LNCaP clone FGC (cell line): ENCODE measurements around the gene FAM107A.

Experiments used
- DNase-seq: peaks from one replicate; pipeline ENCODE4 v3.0.0-alpha.2; 2011; ENCODE audit warnings: low read depth
- H3K4me3 ChIP-seq: 2 replicates; pipeline ENCODE4 v1.5.1; 2011; ENCODE audit warnings: mild to moderate bottlenecking, low read depth, low read length, control low read depth
- TF ChIP-seq, protein P1 (sequence below): IDR thresholded peaks from 2 replicates; pipeline ENCODE4 v1.5.1; 2012; ENCODE audit warnings: mild to moderate bottlenecking; ENCODE audit not compliant: control insufficient read depth, insufficient read depth; ENCODE audit errors: extremely low read depth

Gene FAM107A

DNA sequence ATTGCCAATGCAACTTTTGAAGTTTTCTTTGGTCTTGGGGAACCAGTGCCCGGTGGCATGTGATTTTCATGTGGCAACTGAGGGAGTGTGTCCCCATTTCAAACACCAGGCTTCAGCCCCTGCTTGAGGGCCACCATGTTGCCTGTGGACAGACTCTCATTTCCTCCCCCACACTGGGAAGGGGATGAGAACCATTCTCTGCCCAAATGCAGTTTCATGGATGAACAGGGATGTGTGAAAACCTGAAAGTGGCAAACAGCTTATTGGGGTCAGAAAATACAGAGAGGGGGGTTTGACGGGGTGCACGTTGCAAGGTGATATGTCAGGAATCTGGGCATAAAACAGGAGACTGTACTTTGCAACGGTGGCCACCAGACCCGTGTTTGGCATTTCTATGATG lies 6.3 kb downstream of the FAM107A start:
- TF ChIP-seq, protein P1, sequence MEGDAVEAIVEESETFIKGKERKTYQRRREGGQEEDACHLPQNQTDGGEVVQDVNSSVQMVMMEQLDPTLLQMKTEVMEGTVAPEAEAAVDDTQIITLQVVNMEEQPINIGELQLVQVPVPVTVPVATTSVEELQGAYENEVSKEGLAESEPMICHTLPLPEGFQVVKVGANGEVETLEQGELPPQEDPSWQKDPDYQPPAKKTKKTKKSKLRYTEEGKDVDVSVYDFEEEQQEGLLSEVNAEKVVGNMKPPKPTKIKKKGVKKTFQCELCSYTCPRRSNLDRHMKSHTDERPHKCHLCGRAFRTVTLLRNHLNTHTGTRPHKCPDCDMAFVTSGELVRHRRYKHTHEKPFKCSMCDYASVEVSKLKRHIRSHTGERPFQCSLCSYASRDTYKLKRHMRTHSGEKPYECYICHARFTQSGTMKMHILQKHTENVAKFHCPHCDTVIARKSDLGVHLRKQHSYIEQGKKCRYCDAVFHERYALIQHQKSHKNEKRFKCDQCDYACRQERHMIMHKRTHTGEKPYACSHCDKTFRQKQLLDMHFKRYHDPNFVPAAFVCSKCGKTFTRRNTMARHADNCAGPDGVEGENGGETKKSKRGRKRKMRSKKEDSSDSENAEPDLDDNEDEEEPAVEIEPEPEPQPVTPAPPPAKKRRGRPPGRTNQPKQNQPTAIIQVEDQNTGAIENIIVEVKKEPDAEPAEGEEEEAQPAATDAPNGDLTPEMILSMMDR, result no peak
- DNase-seq, result no peak
- no peak overlapping the region for H3K4me3 ChIP-seq

DNA sequence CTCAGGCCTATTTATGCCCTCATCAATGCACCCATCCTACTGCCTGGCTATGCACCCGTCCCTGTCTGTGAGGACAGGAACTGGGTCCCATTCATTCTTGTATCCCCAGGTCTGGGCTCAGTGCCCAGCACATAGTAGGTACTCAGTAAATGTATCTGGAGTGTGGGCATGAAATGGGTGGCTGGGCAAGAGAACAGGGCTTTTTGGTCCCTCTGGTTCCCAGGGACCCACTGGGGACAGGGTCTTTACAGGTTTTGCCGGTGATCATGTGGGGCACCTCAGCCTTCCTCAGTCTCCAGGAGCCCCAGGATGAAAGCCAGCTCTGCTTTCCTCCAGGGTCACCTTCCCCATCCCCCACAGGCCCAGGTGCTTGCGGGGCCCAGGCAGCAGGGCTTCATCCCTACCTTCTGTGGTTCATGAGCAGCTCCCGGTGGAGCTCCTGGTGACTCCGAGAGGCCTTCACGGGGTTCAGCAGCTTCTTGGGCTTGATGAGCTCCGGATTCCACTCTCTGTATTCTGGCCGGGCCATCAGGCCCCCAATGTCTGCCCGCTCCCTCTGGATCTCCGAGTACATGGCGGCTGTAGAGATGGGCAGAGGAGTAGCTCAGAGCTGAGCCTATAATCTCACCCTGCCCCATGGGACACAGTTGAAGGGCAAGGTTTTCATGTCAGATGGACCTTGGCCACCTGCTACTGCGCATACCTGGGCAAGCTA lies 7.7 kb downstream of the FAM107A start:
- H3K4me3 ChIP-seq, result no peak overlapping the region
- TF ChIP-seq, protein P1, result no peak
- no peak for DNase-seq

DNA sequence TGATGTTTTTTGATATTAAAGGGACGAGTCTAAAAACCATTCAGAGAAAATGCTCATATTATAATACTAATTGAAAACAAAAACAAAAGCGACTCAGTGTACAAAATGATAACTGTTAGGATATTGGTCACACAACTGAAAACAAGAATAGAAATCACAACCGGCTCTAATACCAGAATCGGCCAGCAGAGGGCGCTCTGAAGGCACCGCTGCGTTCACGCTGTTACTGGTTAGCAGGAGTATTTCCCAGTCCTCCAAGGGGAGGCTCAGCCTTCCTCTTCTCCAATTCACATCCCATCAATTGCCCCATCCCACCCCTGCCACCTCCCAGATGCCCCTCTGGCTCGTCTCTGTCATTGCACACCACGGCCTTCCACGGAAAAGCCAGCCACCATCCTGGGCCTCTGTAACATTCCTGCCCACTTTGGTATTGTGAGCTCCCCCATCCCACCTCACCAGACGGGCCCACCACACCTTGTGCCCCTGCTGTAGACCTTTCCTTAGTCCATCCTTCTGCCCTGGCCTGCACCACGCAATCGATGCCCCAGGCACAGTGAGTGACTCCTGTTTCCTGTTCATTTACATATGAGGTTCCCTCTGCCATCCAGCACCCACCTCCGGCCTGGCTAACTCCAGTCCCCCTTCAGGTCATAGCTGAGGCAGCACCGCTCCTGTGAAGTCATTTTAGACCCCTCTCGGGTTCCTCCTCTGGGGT lies 8.5 kb downstream of the FAM107A start:
- peak; percentile 22 for DNase-seq
- TF ChIP-seq, protein P1, result peak; percentile 90
- H3K4me3 ChIP-seq, result no peak overlapping the region

DNA sequence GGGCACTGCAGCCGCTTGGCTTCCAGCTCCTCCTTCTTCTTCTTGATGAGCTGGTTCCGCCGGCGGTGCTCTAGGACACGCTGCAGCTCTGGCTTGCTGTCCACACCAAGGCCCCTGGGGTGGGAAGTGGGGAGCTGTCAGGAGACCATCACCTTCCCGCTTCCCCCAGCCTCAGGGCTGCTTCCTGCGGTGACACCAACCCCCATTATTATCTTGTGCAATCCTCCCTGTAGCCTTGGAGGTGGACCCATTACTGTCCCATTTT lies 10.0 kb downstream of the FAM107A start:
- DNase-seq, result no peak
- H3K4me3 ChIP-seq, result no peak overlapping the region
- TF ChIP-seq, protein P1, result no peak

DNA sequence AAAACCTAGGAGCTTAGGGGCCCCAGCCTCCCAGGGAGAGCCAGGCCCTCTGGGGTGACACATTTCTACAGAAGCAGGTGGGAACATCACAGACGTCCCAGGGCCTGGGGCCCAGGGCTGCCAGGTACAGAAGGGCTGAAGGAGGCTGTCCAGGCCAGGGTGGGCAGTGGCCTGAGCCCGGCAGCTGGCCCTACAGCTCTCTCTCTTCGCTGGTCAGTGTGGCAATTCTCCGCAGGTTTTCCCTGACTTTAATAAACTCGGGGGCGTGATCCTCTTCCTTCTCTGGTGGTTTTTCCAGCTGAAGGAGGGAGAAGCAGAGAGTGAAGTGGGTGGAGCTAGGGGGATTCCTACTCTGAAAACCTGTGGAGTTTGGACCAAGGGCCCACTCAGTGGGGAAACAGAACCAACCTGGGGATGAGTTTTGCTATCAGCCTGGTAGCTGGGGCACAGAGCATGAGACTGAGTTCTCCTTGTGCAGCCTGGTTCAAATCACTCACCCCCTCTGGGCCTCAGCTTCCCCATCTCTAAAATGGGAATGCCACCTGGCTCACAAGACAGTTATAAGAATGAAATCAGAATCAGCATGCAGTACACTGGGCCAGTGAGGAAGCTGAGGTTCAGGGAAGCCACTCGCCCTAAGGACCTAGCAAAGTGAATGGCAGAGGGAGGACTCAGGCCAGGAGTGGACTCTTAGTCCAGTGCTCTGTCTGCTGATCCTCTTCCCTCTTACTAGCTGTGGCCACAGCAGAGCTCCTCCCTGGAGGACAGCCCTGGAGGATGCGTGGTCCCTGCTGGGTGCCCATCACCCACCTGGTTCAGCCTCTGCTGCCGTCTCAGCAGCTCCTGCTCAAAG lies 10.6 kb downstream of the FAM107A start:
- DNase-seq, result no peak
- no peak overlapping the region for H3K4me3 ChIP-seq
- TF ChIP-seq, protein P1, result no peak

DNA sequence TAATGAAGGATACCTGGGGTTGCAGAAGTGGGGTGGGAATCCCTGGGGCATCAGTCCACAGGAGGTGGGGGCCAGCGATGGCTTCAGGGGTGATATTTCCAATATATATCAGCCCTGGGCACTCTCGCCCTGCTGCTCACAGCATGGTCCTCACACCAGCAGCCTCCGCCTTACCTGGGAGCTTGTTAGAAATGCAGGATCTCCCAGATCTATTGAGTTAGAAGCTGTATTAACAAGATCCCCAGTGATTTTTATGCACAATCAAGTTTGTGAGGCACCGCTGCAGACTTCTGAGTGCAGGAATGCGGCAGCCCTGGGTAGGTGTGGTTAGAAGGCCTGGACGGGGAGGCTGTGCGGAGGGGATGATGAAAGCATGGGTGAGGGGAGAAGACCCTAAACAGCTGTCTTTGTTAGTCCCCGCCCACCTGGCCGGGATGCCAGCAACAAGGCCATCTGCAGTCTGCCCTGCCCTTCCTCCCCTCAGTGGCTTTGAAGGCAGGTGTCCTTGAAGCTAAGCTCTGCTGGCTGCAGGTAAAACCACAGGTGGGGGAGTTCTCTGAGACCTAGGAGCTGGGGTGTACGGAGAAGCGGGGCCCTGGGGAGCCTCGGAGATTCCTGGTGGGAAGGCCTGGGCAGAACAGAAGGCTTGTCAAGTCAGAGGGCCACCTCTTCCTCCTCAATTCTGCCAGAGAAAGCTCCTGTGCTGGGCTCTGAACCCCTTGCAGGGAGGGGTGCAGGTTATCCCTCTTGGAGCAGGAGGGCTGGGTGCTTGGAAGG lies 11.4 kb downstream of the FAM107A start:
- no peak overlapping the region for H3K4me3 ChIP-seq
- no peak for DNase-seq
- TF ChIP-seq, protein P1, result no peak
